Measurements from ENCODE around the gene EEPD1.

- TF ChIP-seq POLR2A (IDR thresholded peaks at IDR 0.05) = no peak
- TF ChIP-seq CTCF (IDR thresholded peaks at IDR 0.05) = no peak
Measured at GRCh38 chr7:36214608-36215456, 61.8 kb downstream of the EEPD1 start.
